ENCODE results near the gene DMAP1. TPM values are rescaled to one million over a fixed set of nuclear protein-coding genes. Genes with fewer than 3 reads are reported as not detected.

Gene DMAP1
- total and polyA plus RNA-seq, 12 donors, result 24.1 to 37.3 (median 28.6) TPM

GRCh38 chr1:44239331-44239960 is 26.2 kb downstream of the DMAP1 start:
- peak in 7 of 9 donors; percentile 19 to 52 (median 36) for TF ChIP-seq CTCF (IDR thresholded peaks at IDR 0.05)
- peak; percentile 31 to 53 for DNase-seq
- Histone ChIP-seq H3K27ac (peak overlapping the region; percentile 71 to 91 (median 80)), H3K4me1 (peaks cover 12 to 28% (median 23%) of the 10 kb centered on the region in 9 donors), H3K9me3 (no peaks in the 10 kb centered on the region), H3K27me3 (no peaks in the 10 kb centered on the region), H3K4me3 (no peak overlapping the region), H3K36me3 (peaks cover 0 to 18% (median 0%) of the 10 kb centered on the region in 9 donors)
- WGBS, 2 donors, result 47 to 50% methylated on average over 8 of the region's 8 CpGs
- intact Hi-C loops (cut with DNase I), result loop anchor here in 1 of 10 donors (5.0 kb wide), 1 partner anchor 73 kb away; no protein-coding TSS in a partner anchor
- ATAC-seq, result peak in 7 of 8 donors; percentile 43 to 80 (median 70)

GRCh38 chr1:44239961-44240371 is 26.7 kb downstream of the DMAP1 start:
- TF ChIP-seq CTCF (IDR thresholded peaks at IDR 0.05), result no peak
- DNase-seq (peak; percentile 43 to 59), ATAC-seq (peak; percentile 74 to 91 (median 88))
- intact Hi-C loops (cut with DNase I), result loop anchor here in 2 of 10 donors (5.0 kb wide), 2 partner anchors 52 to 72 kb away; no protein-coding TSS in a partner anchor
- H3K36me3 ChIP-seq, result peaks cover 0 to 18% (median 0%) of the 10 kb centered on the region in 9 donors
- no peaks in the 10 kb centered on the region for H3K27me3 ChIP-seq
- WGBS, 2 donors, result 36 to 55% methylated on average over 3 of the region's 3 CpGs
- H3K4me1 ChIP-seq, result peaks cover 12 to 28% (median 23%) of the 10 kb centered on the region in 9 donors
- no peaks in the 10 kb centered on the region for H3K9me3 ChIP-seq
- H3K4me3 ChIP-seq, result no peak overlapping the region
- H3K27ac ChIP-seq, result peak overlapping the region; percentile 71 to 91 (median 80)

- intact Hi-C loops (cut with DNase I), result loop anchor here in 1 of 10 donors (5.0 kb wide), 1 partner anchor 51 kb away; no protein-coding TSS in a partner anchor
- DNase-seq, result no peak
Measured at GRCh38 chr1:44240802-44241671, 27.8 kb downstream of the DMAP1 start.

More at GRCh38 chr1:44240802-44241671, 27.8 kb downstream of the DMAP1 start:
- Histone ChIP-seq H3K4me1 (peaks cover 12 to 28% (median 23%) of the 10 kb centered on the region in 9 donors), H3K27me3 (no peaks in the 10 kb centered on the region), H3K4me3 (no peak overlapping the region), H3K36me3 (peaks cover 0 to 18% (median 0%) of the 10 kb centered on the region in 9 donors), H3K27ac (peak overlapping the region; percentile 71 to 91 (median 80)), H3K9me3 (no peaks in the 10 kb centered on the region)
- 76 to 85% methylated on average over 9 of the region's 9 CpGs for WGBS, 2 donors
- TF ChIP-seq CTCF (IDR thresholded peaks at IDR 0.05), result no peak
- peak; percentile 29 to 67 (median 45) for ATAC-seq
